Measurements from ENCODE around the gene TNPO3.

The TNPO3 gene

GRCh38 chr7:129054438-129055293 is at the start of gene TNPO3:
Gene TNPO3, minus strand, starts transcription at chr7:129055111. Its CDS starts 341 bp downstream, at chr7:129054770.
- DNase-seq, result peak; percentile 82

- no peak for DNase-seq
Measured at GRCh38 chr7:129103561-129104324, 48.8 kb upstream of the TNPO3 start.

GRCh38 chr7:129101746-129102145 is 46.8 kb upstream of the TNPO3 start:
- no peak for DNase-seq

DNA sequence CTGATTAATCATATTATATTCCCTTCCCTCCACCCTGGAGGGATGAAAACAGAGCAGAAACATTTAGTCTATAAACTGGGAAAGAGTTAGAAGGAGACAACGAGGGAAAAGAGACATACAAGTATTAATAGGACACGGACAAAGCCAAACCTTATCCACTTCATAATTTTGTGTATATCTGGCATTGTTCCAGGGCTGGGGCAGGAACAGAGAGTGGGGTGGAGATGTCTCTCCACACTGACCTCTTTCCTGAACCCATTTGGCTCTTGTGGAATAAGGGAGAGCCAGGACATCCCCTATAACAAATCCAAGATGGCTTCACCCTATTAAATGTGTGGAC is 45.9 kb upstream of the TNPO3 start:
- DNase-seq, result no peak

- DNase-seq, result no peak
Measured at GRCh38 chr7:129098409-129099084, 43.6 kb upstream of the TNPO3 start.

- no peak for DNase-seq
Measured at GRCh38 chr7:129095258-129095657, 40.3 kb upstream of the TNPO3 start.

- DNase-seq, result no peak
Measured at GRCh38 chr7:129094501-129094900, 39.6 kb upstream of the TNPO3 start.

GRCh38 chr7:129093867-129094456 is 39.1 kb upstream of the TNPO3 start:
- DNase-seq, result no peak

DNA sequence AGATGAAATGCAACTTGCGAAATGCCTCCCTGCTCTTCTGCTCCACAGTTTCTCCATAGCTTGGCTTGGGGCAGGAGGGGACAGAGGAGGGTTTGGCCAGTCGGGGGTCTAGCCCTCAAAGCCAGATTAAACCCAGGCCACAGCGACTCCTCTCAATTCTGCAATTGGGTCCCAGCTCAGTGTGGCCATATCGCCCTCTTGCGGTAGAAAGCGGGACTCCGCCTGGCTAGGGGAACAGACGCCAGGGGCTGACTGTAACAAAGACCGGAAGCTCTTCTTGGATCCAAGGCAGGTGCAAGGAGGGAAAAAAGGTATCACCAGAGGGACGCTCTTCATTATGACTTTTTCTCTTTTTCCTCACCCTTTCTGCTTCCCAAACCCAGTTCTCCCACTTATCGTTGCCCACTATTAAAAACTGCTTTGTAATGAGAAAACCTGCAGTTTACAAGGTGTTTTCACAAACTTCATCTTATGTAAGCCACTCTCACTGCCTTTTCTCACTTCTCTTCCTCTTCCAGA is 36.6 kb upstream of the TNPO3 start:
- DNase-seq, result peak; percentile 77

DNA sequence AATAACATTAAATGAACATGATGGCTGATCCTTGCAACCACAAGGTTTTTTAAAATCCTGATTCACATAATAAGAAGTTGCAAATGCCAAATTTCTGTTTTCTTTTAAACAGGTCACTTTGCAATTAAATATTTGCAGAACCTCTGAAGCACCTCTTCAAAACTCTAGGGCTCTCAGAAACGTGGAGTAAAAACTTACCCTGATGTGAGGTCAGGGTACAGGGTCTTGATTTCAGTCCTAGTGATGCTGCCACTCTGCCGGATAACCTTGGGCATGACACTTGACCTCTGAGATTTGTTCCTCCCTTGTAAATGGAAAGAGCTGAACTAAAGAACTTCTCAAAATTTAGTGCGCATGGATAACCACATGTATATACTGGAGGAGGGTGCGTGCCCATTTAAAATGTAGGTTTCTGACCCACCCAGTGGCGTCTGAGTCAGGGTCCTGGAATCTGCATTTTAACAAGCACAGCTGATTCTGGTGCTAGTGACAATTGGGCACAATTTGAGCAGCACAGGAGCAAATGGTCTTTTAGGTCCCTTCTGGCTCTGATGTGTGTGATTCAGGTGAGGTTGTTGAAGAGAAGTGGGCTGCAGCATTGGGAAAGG is 35.5 kb upstream of the TNPO3 start:
- DNase-seq, result no peak

DNA sequence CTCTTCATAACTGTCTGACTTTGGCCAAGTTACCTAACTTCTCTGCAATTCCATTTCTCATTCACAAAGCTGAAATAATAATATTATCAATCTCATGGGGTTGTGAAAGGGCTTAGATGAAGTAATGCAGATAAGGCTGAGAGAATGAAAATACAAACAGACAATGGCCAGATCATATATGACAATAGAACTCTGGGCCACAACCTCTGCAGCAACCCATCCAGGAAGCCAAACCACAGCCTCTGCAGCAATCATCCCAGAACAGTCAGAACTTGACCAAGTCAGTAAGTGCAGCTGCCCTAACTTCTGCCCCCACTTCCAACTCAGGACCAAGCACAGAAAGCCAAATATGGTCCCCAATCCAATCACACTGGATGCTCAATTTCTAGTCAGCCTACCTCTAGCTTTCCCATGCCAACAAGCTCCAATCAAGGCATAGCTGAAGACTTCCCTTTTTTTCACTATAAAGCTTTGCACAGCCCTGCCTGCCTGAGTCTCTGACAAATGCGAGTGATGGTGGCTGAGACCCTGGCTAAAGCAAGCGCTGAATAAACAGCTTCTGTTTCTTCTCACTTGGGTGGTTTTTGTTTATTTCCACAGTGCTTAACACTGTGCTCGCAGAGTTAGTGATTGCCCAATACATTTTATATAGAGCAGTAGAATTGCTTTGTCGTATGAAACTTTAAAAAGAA is 34.8 kb upstream of the TNPO3 start:
- no peak for DNase-seq

DNA sequence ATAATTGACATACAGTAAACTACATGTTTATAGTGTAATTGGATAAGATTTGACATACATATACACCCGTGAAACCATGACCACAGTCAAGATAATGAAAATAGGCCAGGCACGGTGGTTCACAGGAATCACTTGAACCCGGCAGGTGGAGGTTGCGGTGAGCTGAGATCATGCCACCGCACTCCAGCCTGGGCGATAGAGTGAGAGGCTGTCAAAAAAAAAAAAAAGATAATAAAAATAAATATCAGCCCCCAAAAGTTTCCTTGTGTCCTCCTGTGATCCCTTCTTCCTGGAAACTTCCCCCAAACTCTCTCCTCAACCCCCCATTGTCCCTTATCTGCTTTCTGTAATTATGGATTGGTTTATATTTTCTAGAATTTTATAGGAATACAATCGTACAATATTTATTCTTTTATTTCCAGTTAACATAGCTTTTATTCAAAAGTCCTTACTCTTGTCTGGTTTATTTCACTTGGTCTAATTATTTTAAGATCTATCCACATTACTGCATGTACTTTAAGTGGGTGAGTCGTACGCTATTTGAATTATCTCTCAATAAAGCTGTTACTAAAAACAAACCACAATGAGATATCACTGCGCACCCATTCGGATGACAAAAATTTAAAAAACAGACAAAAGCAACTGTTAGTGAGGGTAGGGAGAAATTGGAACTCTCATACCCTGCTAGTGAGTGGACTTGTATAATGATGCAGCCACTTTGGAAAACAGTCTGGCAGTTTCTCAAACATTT is 30.1 kb upstream of the TNPO3 start:
- DNase-seq, result no peak

DNA sequence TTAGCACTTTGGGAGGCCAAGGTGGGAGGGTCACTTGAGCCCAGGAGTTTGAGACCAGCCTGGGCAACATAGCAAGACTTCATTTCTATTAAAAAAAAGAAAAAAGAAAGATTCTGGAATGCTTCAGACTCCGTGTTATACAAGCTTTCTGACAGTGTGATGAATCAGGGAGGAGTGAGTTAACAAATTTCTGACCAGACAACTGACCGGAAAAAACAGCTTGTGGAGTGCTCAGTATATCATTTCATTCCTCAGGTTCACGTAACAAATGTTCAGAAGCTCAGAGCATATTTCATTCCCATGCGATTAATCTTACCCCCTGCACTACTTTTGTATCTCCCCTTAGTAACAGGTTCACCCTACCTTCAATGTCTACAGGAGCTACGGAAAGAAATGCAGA is 28.6 kb upstream of the TNPO3 start:
- DNase-seq, result no peak

- DNase-seq, result no peak
Measured at GRCh38 chr7:129078455-129078854, 23.5 kb upstream of the TNPO3 start.

GRCh38 chr7:129076886-129077285 is 22.0 kb upstream of the TNPO3 start:
- DNase-seq, result no peak

DNA sequence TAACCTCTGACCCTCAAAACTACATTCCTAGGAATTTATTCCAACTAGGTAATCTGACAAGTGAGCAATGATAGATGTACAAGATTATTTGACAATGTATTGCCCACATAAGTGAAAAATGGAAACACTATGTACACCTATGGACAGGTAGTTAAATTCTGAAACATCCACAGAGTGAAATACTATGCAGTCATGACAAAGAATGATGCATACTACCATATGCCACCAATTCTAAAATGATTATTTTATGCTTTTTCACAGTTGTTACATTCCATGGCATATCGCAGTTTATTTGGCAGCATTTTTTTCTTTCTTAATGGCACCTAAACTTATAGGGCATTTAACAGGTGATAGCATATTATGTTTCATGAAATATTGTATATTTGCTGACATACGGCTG is 20.1 kb upstream of the TNPO3 start:
- DNase-seq, result no peak

GRCh38 chr7:129074361-129074871 is 19.5 kb upstream of the TNPO3 start:
- no peak for DNase-seq

GRCh38 chr7:129073738-129074137 is 18.8 kb upstream of the TNPO3 start:
- DNase-seq, result no peak

DNA sequence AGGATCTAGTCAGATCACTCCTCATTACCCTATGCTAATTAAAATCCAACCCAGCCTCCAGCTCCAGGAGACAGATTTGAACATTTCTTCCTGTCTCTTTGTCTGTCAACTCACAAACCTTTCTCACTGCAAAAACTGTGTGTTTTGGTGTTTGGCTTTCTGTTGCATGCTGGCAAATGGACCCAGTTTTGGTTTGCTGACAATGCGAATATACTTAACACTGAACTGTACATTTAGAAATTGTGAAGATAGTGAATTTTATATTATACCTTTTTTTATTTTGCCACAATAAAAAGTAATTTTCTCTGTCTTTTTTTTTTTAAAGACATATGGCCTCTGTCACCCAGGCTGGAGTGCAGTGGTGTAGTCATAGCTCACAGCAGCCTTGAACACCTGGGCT is 18.3 kb upstream of the TNPO3 start:
- no peak for DNase-seq

- no peak for DNase-seq
Measured at GRCh38 chr7:129072479-129073011, 17.6 kb upstream of the TNPO3 start.

GRCh38 chr7:129069021-129069420 is 14.1 kb upstream of the TNPO3 start:
- DNase-seq, result no peak

Data from activated CD4-positive, alpha-beta T cell treated with anti-CD3 and anti-CD28 coated beads for 1 hour (primary cell).